Epithelial cell of alveolus of lung (primary cell): ENCODE data around the gene MYH14. TPM values are rescaled to one million over a fixed set of nuclear protein-coding genes. Genes with fewer than 3 reads are reported as not detected.

Source experiments
- total RNA-seq: library from RNA; depleted of rRNA; stranded (reverse); fragments of >200 nt; gene quantifications from 2 replicates; pipeline ENCODE4 v1.2.1, GENCODE V29; 2015

The MYH14 gene
- total RNA-seq = 0.65 TPM in 1 of 2 replicates, not detected in the other

DNA sequence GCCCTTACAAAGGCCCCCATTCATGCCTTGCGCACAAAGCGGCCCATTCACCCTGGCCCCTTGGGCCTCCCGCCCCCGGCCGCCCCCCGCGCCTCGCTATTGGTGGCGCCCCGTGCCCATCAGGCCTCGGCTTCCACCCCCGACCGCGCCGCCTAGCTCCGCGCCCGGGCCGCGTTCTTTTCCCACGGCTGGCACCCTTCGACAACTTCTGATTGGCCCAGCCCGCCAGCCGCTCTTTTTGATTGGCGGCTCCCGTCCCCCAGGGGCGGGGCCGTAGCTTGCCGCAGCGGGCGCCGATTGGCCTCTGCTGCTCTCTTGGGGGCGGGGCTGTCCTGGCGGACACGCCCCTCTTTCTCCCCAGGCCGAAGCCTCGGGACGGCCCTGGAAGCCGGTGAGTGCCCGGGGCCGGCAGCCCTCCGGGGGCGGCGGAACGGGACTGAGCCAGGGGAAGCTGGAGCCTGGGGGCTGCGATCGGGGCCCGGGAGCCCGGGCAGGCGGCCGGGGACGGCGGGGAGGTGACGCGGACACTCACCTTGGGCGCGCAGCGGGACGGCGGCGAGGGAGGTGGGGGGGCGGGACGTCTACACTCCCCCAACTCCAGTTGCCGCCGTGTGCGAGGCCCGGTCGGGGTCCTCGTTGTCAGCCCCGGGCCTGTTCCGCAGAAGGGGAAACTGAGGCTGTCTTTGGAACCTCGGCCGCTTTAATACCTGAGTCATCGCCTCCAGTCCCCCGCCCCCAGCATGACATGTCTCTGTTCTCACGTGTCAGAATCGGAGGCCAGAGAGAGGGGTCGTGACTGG lies at the start of gene MYH14:
TSS of gene MYH14 (plus strand) at position 342 of the 800 bp plus-strand sequence. CDS start 6,744 bp downstream, outside the sequence.

DNA sequence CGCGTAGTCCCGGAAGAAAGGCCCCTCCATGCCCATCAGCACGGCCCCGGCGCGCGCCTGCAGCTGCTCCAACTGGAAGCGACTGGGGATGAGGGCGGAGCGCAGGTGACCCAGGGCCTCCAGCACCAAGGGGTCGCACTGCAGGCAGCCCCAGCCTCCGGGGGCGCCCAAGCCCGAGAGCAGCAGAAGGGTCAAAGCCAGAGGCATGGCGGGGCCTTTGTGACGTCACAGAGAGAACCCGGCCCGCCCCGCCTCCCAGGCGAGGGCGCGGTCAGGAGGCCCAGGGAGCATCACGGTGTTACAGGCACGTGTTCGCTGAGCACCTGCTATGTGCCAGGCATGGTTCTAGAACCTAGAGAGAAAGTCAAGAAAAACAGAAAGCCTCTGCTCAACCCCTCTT lies 40.4 kb upstream of the MYH14 start, which contains the start of gene IZUMO2:
TSS of gene IZUMO2 (minus strand) at position 294 of the 400 bp plus-strand sequence. CDS start at position 207, 87 bp downstream.

GRCh38 chr19:50329146-50329925 lies 125.9 kb downstream of the MYH14 start, which contains the start of gene KCNC3:
TSS of gene KCNC3 (minus strand) at chr19:50329377. CDS start at chr19:50329082, 295 bp downstream.

Other genes with a start within 250 kb of the MYH14 start
- gene SIGLEC11, start 242.4 kb upstream of the MYH14 start, total RNA-seq = not detected in 2 replicates
- 22.5 and 26.8 TPM in 2 replicates for gene VRK3, start 178.2 kb upstream of the MYH14 start, total RNA-seq
- 8.1 and 9.9 TPM in 2 replicates for gene ZNF473, start 177.6 kb upstream of the MYH14 start, total RNA-seq
- gene IZUMO2, start 40.3 kb upstream of the MYH14 start, total RNA-seq = 0.65 TPM in 1 of 2 replicates, not detected in the other
- 0.08 and 0.26 TPM in 2 replicates for gene KCNC3, start 125.8 kb downstream of the MYH14 start, total RNA-seq
- 2.8 TPM in 1 of 2 replicates, not detected in the other for gene NAPSA, start 162.0 kb downstream of the MYH14 start, total RNA-seq
- 61.9 and 74.3 TPM in 2 replicates for gene NR1H2, start 172.8 kb downstream of the MYH14 start, total RNA-seq
- gene POLD1, start 180.7 kb downstream of the MYH14 start, total RNA-seq = 25.5 and 33.4 TPM in 2 replicates
- gene SPIB, start 215.3 kb downstream of the MYH14 start, total RNA-seq = not detected in 2 replicates
- gene MYBPC2, start 229.3 kb downstream of the MYH14 start, total RNA-seq = 0.64 TPM in 1 of 2 replicates, not detected in the other